ENCODE data around the gene YEATS2.

The YEATS2 gene

DNA sequence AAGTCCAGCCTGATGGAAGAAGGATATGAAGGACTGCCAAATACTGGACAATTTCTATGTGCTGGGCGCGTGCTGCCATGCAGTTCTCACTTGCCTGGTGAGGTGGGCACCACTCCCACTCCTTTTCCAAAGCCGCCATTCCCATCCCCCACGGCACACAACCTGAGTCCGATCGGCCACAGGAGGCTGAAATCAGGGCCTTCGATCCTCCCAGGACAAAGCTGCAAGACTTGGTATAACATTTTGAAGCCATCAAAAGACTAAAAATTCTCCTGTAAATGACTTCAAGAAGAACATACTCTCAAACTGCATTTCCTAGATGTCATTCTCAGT, 130.9 kb downstream of the YEATS2 start:
- no peak for DNase-seq (ENCODE audit: low read depth in 2 of 2, low spot score in 1 of 2)

GRCh38 chr3:183829466-183829865, 131.9 kb downstream of the YEATS2 start:
- no peak for DNase-seq (ENCODE audit: low read depth in 2 of 2, low spot score in 1 of 2)

- no peak for DNase-seq (ENCODE audit: low read depth in 2 of 2, low spot score in 1 of 2)
Observed at GRCh38 chr3:183830187-183830586, 132.6 kb downstream of the YEATS2 start.

DNA sequence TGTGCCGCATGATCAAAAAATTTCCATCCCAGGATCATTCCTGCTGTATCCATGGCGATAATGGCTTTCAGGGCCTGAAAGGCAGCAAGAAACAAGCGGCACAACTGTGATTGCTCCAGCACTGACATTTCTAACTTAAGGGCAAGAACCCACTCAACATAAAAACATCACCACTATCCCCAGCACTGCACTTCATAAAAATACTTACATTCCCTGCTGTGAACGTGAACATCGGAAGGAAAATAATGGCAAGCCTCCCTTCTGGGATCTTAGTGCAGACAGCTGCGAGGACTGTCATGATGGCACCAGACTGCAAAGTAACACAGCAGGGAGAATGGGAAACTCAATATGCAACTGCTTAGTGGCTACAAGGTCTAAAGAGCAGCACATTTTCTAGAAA, 135.9 kb downstream of the YEATS2 start:
- DNase-seq (ENCODE audit: low read depth in 2 of 2, low spot score in 1 of 2) = no peak

- no peak for DNase-seq (ENCODE audit: low read depth in 2 of 2, low spot score in 1 of 2)
Observed at GRCh38 chr3:183837390-183837789, 139.8 kb downstream of the YEATS2 start.

GRCh38 chr3:183837894-183838293, 140.3 kb downstream of the YEATS2 start:
- no peak for DNase-seq (ENCODE audit: low read depth in 2 of 2, low spot score in 1 of 2)

- no peak for DNase-seq (ENCODE audit: low read depth in 2 of 2, low spot score in 1 of 2)
Observed at GRCh38 chr3:183839751-183840150, 142.2 kb downstream of the YEATS2 start.

GRCh38 chr3:183844606-183845005, 147.0 kb downstream of the YEATS2 start:
- DNase-seq (ENCODE audit: low read depth in 2 of 2, low spot score in 1 of 2) = no peak

- DNase-seq (ENCODE audit: low read depth in 2 of 2, low spot score in 1 of 2) = no peak
Observed at GRCh38 chr3:183845090-183845489, 147.5 kb downstream of the YEATS2 start.

DNA sequence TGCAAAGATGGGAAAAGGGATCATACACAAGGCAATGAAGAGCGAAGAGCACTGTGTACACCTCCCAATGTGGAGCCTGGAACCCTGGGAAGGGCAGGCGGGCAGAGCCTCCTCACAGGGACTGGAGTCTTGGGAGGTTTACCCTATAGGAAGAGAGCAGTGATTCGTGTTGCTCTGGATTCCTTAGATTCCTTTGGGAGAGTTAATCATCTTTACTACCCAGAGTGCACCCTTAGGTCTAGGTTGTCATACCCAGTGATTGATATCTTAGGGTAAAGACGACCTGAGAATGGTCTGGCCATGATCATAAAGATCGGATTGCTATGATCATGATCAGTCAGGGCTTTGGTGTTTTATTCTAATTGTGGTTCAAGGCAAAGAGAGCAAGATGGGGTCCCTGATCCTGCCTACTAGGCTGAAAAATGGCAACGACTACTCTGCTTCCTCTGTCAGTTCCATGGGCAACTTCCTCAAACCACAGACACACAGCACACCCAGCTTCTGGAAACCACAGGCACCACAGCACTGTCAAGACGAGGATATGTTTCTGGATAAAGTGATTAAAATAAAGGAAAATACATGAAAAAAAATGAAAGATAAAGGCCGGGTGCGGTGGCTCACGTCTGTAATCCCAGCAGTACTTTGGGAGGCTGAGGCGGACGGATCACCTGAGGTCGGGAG, 148.2 kb downstream of the YEATS2 start:
- no peak for DNase-seq (ENCODE audit: low read depth in 2 of 2, low spot score in 1 of 2)

DNA sequence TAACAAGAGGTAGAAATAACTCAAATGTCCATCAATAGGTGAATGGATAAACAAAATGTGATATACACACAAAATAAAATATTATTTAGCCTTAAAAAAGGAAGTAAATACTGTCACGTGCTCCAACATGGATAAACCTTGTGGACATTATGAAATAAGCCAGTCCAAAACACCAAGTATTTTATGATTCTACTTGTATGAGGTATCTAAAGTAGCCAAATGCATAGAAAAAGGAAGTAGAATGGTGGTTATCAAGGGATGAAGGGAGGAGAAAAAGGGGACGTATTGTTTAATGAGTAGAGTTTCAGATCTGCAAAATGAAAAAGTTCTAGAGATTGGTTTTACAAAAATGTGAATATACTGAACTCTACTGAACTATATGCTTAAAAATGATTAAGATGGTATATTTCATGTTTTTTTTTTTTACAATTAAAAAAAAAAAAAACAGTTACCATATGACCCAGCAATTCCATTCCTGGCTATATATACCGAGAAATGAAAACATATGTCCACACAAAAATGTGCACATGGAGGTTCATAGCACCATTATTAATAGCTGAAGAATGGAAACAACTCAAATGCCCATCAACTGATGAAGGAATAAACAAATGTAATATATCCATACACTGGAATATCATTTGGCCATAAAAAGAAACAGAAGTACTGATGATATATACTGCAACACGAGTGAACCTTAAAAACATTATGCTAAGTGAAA, 156.9 kb downstream of the YEATS2 start:
- DNase-seq (ENCODE audit: low read depth in 2 of 2, low spot score in 1 of 2) = no peak

GRCh38 chr3:183857863-183858262, 160.3 kb downstream of the YEATS2 start:
- DNase-seq (ENCODE audit: low read depth in 2 of 2, low spot score in 1 of 2) = no peak
